OCI-LY3 (cell line): ENCODE data around the gene CADPS2.

Experiments used
- EZH2phosphoT487 ChIP-seq: fragments of 200-600 bp; shearing (Covaris generic); IDR thresholded peaks from 2 replicates; pipeline ENCODE4 v1.6.1; 2018; ENCODE audit warnings: antibody characterized with exemption, mixed run types, low read depth
- TF ChIP-seq, protein P1 (sequence below): fragments of 200-600, 300-600 bp; sonication (generic); IDR thresholded peaks from 2 replicates; pipeline ENCODE4 v1.5.1; 2014; ENCODE audit warnings: antibody characterized with exemption, low read length, low read depth

DNA sequence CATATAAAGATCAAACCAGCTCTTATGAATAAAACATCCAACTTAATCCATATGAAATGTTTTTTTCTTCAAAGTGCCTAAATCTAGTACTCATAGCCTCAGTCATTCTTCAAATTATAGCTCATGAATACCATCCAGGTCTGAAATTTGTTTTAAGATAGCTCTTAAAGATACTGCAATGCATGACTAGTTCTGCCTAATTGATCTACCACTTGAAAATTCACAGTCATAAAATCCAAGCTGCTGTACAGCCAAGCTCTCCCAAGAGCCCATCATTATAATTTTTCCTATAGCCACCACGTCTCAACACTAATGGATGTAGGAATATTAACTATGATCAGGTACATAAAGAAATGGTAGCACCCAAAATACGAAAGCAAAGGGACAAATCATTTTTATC is 95.7 kb downstream of the CADPS2 start:
- TF ChIP-seq, protein P1, sequence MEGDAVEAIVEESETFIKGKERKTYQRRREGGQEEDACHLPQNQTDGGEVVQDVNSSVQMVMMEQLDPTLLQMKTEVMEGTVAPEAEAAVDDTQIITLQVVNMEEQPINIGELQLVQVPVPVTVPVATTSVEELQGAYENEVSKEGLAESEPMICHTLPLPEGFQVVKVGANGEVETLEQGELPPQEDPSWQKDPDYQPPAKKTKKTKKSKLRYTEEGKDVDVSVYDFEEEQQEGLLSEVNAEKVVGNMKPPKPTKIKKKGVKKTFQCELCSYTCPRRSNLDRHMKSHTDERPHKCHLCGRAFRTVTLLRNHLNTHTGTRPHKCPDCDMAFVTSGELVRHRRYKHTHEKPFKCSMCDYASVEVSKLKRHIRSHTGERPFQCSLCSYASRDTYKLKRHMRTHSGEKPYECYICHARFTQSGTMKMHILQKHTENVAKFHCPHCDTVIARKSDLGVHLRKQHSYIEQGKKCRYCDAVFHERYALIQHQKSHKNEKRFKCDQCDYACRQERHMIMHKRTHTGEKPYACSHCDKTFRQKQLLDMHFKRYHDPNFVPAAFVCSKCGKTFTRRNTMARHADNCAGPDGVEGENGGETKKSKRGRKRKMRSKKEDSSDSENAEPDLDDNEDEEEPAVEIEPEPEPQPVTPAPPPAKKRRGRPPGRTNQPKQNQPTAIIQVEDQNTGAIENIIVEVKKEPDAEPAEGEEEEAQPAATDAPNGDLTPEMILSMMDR, result no peak
- no peak for TF ChIP-seq EZH2phosphoT487
